ENCODE data around the gene ZER1. TPM values are rescaled to one million over a fixed set of nuclear protein-coding genes. Genes with fewer than 3 reads are reported as not detected.

The ZER1 gene
- total RNA-seq, 1 experiment from 2014 or later, result 15.2 TPM

- Mint-ChIP-seq H3K4me3 (ENCODE audit: low read depth, unreplicated experiment) (no peak overlapping the region), H3K27me3 (ENCODE audit: unreplicated experiment) (no peaks in the 10 kb centered on the region), H3K4me1 (ENCODE audit: low read depth, unreplicated experiment) (no peaks in the 10 kb centered on the region), H3K36me3 (ENCODE audit: insufficient read depth, unreplicated experiment) (peaks cover 14% of the 10 kb centered on the region), H3K27ac (ENCODE audit: unreplicated experiment) (no peak overlapping the region), H3K9me3 (ENCODE audit: low read depth, unreplicated experiment) (no peaks in the 10 kb centered on the region)
- no peak for TF ChIP-seq CTCF (IDR thresholded peaks at IDR 0.05; ENCODE audit: unreplicated experiment)
- intact Hi-C loops (cut with micrococcal nuclease; ENCODE audit: unreplicated experiment), result no loop called here
- BruUV-seq (replicated peaks), result no TSS peak
- no peak for DNase-seq
- CTCF ChIA-PET, result interaction anchor here (0.6 to 1.1 kb wide), 4 partner anchors 8 to 295 kb away, joined by 3 to 6 read pairs (median 4); partner anchors contain the start of genes SH3GLB2 and ZDHHC12
Observed at GRCh38 chr9:128732576-128732975, 39.2 kb downstream of the ZER1 start.

GRCh38 chr9:128731691-128732090, 40.0 kb downstream of the ZER1 start:
- Mint-ChIP-seq H3K27ac (ENCODE audit: unreplicated experiment) (no peak overlapping the region), H3K27me3 (ENCODE audit: unreplicated experiment) (no peaks in the 10 kb centered on the region), H3K4me1 (ENCODE audit: low read depth, unreplicated experiment) (no peaks in the 10 kb centered on the region), H3K9me3 (ENCODE audit: low read depth, unreplicated experiment) (no peaks in the 10 kb centered on the region), H3K36me3 (ENCODE audit: insufficient read depth, unreplicated experiment) (peaks cover 9% of the 10 kb centered on the region), H3K4me3 (ENCODE audit: low read depth, unreplicated experiment) (no peak overlapping the region)
- CTCF ChIA-PET, result no interaction called here
- DNase-seq, result no peak
- no TSS peak for BruUV-seq (replicated peaks)
- no peak for TF ChIP-seq CTCF (IDR thresholded peaks at IDR 0.05; ENCODE audit: unreplicated experiment)
- intact Hi-C loops (cut with micrococcal nuclease; ENCODE audit: unreplicated experiment), result no loop called here

- Mint-ChIP-seq H3K36me3 (ENCODE audit: insufficient read depth, unreplicated experiment) (peaks cover 9% of the 10 kb centered on the region), H3K4me1 (ENCODE audit: low read depth, unreplicated experiment) (no peaks in the 10 kb centered on the region), H3K27me3 (ENCODE audit: unreplicated experiment) (no peaks in the 10 kb centered on the region), H3K27ac (ENCODE audit: unreplicated experiment) (no peak overlapping the region), H3K9me3 (ENCODE audit: low read depth, unreplicated experiment) (no peaks in the 10 kb centered on the region), H3K4me3 (ENCODE audit: low read depth, unreplicated experiment) (no peak overlapping the region)
- intact Hi-C loops (cut with micrococcal nuclease; ENCODE audit: unreplicated experiment), result no loop called here
- CTCF ChIA-PET, result no interaction called here
- TF ChIP-seq CTCF (IDR thresholded peaks at IDR 0.05; ENCODE audit: unreplicated experiment), result no peak
- DNase-seq, result no peak
- BruUV-seq (replicated peaks), result no TSS peak
Observed at GRCh38 chr9:128731093-128731492, 40.6 kb downstream of the ZER1 start.

GRCh38 chr9:128729766-128730517, 41.8 kb downstream of the ZER1 start:
- H3K27ac Mint-ChIP-seq (ENCODE audit: unreplicated experiment), result no peak overlapping the region
- CTCF ChIA-PET, result interaction anchor here (0.6 kb wide), 1 partner anchor 234 kb away, joined by 3 read pairs; no protein-coding TSS in a partner anchor
- intact Hi-C loops (cut with micrococcal nuclease; ENCODE audit: unreplicated experiment), result no loop called here

More at GRCh38 chr9:128729766-128730517, 41.8 kb downstream of the ZER1 start:
- no peaks in the 10 kb centered on the region for H3K27me3 Mint-ChIP-seq (ENCODE audit: unreplicated experiment)
- no TSS peak for BruUV-seq (replicated peaks)
- H3K9me3 Mint-ChIP-seq (ENCODE audit: low read depth, unreplicated experiment), result no peaks in the 10 kb centered on the region
- H3K4me3 Mint-ChIP-seq (ENCODE audit: low read depth, unreplicated experiment), result no peak overlapping the region
- peaks cover 11% of the 10 kb centered on the region for H3K36me3 Mint-ChIP-seq (ENCODE audit: insufficient read depth, unreplicated experiment)
- TF ChIP-seq CTCF (IDR thresholded peaks at IDR 0.05; ENCODE audit: unreplicated experiment), result no peak
- H3K4me1 Mint-ChIP-seq (ENCODE audit: low read depth, unreplicated experiment), result no peaks in the 10 kb centered on the region
- no peak for DNase-seq

Data from Calu3 (cell line).